Lower leg skin (tissue), 3 donors: Measurements from ENCODE around the gene PGBD5.

Source experiments
- POLR2A ChIP-seq, 2 donors: fragments of 450-650 bp; IDR thresholded peaks; one replicate each; pipeline ENCODE4 v1.6.1; 2016 to 2017; ENCODE audit warnings: antibody characterized with exemption in 2 of 2, mild to moderate bottlenecking in 1 of 2, moderate library complexity in 1 of 2
- TF ChIP-seq, protein P1 (sequence below), 3 donors: fragments of 450-650 bp; IDR thresholded peaks; one replicate each; pipeline ENCODE4 v1.5.1; 2016; ENCODE audit warnings: antibody characterized with exemption in 3 of 3, mild to moderate bottlenecking in 3 of 3, moderate library complexity in 2 of 3

DNA sequence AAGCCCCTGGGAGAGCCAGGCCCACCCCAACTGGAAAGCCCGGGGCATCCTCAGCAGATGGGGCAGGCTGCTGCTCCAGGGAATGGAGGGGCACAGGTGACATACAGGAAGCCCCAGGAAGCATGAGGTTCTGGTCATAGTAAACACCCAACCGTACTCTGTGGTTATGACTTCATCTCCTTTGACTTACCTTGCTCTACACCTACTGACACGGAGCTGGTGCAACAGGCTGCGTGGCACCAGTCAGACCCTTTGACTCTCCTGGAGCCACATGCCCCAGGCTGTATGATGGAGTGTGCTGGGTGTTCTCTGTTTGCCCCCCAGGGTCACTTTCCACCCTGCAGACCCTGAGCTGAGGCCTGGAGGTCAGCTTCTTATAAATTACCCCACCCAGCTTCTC lies 72.1 kb downstream of the PGBD5 start:
- TF ChIP-seq POLR2A (IDR thresholded peaks at IDR 0.05), result no peak
- TF ChIP-seq, protein P1, sequence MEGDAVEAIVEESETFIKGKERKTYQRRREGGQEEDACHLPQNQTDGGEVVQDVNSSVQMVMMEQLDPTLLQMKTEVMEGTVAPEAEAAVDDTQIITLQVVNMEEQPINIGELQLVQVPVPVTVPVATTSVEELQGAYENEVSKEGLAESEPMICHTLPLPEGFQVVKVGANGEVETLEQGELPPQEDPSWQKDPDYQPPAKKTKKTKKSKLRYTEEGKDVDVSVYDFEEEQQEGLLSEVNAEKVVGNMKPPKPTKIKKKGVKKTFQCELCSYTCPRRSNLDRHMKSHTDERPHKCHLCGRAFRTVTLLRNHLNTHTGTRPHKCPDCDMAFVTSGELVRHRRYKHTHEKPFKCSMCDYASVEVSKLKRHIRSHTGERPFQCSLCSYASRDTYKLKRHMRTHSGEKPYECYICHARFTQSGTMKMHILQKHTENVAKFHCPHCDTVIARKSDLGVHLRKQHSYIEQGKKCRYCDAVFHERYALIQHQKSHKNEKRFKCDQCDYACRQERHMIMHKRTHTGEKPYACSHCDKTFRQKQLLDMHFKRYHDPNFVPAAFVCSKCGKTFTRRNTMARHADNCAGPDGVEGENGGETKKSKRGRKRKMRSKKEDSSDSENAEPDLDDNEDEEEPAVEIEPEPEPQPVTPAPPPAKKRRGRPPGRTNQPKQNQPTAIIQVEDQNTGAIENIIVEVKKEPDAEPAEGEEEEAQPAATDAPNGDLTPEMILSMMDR (IDR thresholded peaks at IDR 0.05), result no peak
